ENCODE data around the gene DGKI.

DNA sequence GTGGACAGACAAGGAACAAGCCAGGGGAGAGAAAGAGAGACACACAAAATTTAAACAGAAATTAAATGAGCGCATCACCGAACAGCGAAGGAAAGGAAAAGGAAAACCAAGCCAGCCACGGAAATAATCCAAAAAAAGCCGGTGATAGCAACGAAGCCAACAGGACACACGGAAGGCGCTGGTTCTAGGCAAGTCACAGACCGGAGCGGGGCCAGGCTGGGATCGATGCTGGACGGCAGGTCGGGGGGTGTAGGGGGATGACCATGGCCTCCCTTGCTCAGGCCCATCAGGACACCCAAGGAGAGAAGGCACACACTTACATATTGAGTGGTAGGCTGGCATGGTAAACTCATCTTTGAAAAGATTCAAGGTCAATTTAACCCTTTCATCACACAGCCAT lies 300.8 kb downstream of the DGKI start:
- no peak for TF ChIP-seq HOXA9 (CRISPR knock-in tag; IDR thresholded peaks at IDR 0.05; ENCODE audit: borderline replicate concordance)
- TF ChIP-seq, protein P1, sequence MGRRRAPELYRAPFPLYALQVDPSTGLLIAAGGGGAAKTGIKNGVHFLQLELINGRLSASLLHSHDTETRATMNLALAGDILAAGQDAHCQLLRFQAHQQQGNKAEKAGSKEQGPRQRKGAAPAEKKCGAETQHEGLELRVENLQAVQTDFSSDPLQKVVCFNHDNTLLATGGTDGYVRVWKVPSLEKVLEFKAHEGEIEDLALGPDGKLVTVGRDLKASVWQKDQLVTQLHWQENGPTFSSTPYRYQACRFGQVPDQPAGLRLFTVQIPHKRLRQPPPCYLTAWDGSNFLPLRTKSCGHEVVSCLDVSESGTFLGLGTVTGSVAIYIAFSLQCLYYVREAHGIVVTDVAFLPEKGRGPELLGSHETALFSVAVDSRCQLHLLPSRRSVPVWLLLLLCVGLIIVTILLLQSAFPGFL (CRISPR knock-in tag; IDR thresholded peaks at IDR 0.05), result no peak
- TF ChIP-seq THYN1 (CRISPR knock-in tag; IDR thresholded peaks at IDR 0.05; ENCODE audit: borderline replicate concordance, low read depth), result no peak
- TF ChIP-seq, protein P2, sequence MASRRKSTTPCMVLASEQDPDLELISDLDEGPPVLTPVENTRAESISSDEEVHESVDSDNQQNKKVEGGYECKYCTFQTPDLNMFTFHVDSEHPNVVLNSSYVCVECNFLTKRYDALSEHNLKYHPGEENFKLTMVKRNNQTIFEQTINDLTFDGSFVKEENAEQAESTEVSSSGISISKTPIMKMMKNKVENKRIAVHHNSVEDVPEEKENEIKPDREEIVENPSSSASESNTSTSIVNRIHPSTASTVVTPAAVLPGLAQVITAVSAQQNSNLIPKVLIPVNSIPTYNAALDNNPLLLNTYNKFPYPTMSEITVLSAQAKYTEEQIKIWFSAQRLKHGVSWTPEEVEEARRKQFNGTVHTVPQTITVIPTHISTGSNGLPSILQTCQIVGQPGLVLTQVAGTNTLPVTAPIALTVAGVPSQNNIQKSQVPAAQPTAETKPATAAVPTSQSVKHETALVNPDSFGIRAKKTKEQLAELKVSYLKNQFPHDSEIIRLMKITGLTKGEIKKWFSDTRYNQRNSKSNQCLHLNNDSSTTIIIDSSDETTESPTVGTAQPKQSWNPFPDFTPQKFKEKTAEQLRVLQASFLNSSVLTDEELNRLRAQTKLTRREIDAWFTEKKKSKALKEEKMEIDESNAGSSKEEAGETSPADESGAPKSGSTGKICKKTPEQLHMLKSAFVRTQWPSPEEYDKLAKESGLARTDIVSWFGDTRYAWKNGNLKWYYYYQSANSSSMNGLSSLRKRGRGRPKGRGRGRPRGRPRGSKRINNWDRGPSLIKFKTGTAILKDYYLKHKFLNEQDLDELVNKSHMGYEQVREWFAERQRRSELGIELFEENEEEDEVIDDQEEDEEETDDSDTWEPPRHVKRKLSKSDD (CRISPR knock-in tag; IDR thresholded peaks at IDR 0.05; ENCODE audit: low read depth), result no peak
